22Rv1 (cell line): Measurements from ENCODE around the gene POLR2M.

Experiments
- CTCF ChIP-seq: fragments of 450-650 bp; IDR thresholded peaks from 2 replicates; pipeline ENCODE4 v1.5.1; 2017; ENCODE audit warnings: mild to moderate bottlenecking
- ZFX ChIP-seq: fragments of 450-650 bp; IDR thresholded peaks from 2 replicates; pipeline ENCODE4 v1.6.1; 2017; ENCODE audit warnings: antibody characterized with exemption, borderline replicate concordance

- TF ChIP-seq CTCF: no peak
- TF ChIP-seq ZFX: no peak
Measured at GRCh38 chr15:57665939-57666338, 40.6 kb upstream of the POLR2M start.
